Measurements from ENCODE around the gene WNT10A. TPM values are rescaled to one million over a fixed set of nuclear protein-coding genes. Genes with fewer than 3 reads are reported as not detected.

Gene WNT10A
- polyA plus RNA-seq, 1 of the 3 experiments (the other 2 are of a cell fraction) = 0.02 TPM

GRCh38 chr2:218863021-218863520 lies 17.6 kb upstream of the WNT10A start:
- H3K79me2 ChIP-seq (ENCODE audit: insufficient read depth) = no peaks in the 10 kb centered on the region
- CTCF ChIA-PET = interaction anchor here (0.8 to 16.1 kb wide), 5 partner anchors 10 to 153 kb away, joined by 3 to 249 read pairs (median 11); partner anchors contain the start of gene WNT10A
- no peak for DNase-seq
- POLR2A ChIA-PET = no interaction called here
- H4K20me1 ChIP-seq (ENCODE audit: insufficient read depth) = no peaks in the 10 kb centered on the region
- no peaks in the 10 kb centered on the region for H3K9me3 ChIP-seq
- H3K4me2 ChIP-seq = no peak overlapping the region
- peaks cover 40% of the 10 kb centered on the region for H3K27me3 ChIP-seq (ENCODE audit: insufficient read depth)
- H2AFZ ChIP-seq (ENCODE audit: low read depth) = no peak overlapping the region
- WGBS (ENCODE audit: low lambda C conversion rate) = 66% methylated on average over 3 of the region's 3 CpGs
- H3K4me1 ChIP-seq (ENCODE audit: control insufficient read depth in 1 of 2, insufficient read depth in 2 of 2, low read depth in 1 of 2, low read length in 1 of 2) = peaks cover 7 to 53% of the 10 kb centered on the region in 2 experiments; a peak in 1 of 4 replicates
- no peaks in the 10 kb centered on the region for H3F3A ChIP-seq (replicated peaks; ENCODE audit: insufficient read depth)
- no peak overlapping the region for H3K9ac ChIP-seq
- no peaks in the 10 kb centered on the region for H3K9me2 ChIP-seq
- H3K27ac ChIP-seq (ENCODE audit: low read depth in 2 of 2, low read length in 1 of 2) = no peak overlapping the region
- no peaks in the 10 kb centered on the region for H3K36me3 ChIP-seq (replicated peaks in 1 of 2; ENCODE audit: control insufficient read depth in 1 of 2, insufficient read depth in 2 of 2, low read length in 1 of 2)
- TF ChIP-seq EZH2phosphoT487 (IDR thresholded peaks at IDR 0.05; ENCODE audit: borderline replicate concordance, low read depth) (no peak), RXRA (IDR thresholded peaks at IDR 0.05; ENCODE audit: borderline replicate concordance, low read depth) (no peak), USF1 (IDR thresholded peaks at IDR 0.05; ENCODE audit: borderline replicate concordance, low read depth) (no peak), TCF12 (IDR thresholded peaks at IDR 0.05) (no peak), NFIC (IDR thresholded peaks at IDR 0.05; ENCODE audit: borderline replicate concordance) (no peak)
- H3K4me3 ChIP-seq (ENCODE audit: low read depth in 2 of 2, low read length in 1 of 2) = no peak overlapping the region

GRCh38 chr2:218865396-218865795 lies 15.3 kb upstream of the WNT10A start:
- H3K27me3 ChIP-seq (ENCODE audit: insufficient read depth) = peaks cover 37% of the 10 kb centered on the region
- no peak overlapping the region for H3K9ac ChIP-seq
- H2AFZ ChIP-seq (ENCODE audit: low read depth) = no peak overlapping the region
- H3K36me3 ChIP-seq (replicated peaks in 1 of 2; ENCODE audit: control insufficient read depth in 1 of 2, insufficient read depth in 2 of 2, low read length in 1 of 2) = no peaks in the 10 kb centered on the region
- DNase-seq = peak; percentile 22
- H3K4me1 ChIP-seq (ENCODE audit: control insufficient read depth in 1 of 2, insufficient read depth in 2 of 2, low read depth in 1 of 2, low read length in 1 of 2) = peaks cover 2 to 35% of the 10 kb centered on the region in 2 experiments; a peak in 1 of 4 replicates
- H3K4me3 ChIP-seq (ENCODE audit: low read depth in 2 of 2, low read length in 1 of 2) = no peak overlapping the region
- H3K79me2 ChIP-seq (ENCODE audit: insufficient read depth) = no peaks in the 10 kb centered on the region
- ChIA-PET POLR2A (no interaction called here), CTCF (interaction anchor here (1.0 to 16.1 kb wide), 5 partner anchors 11 to 289 kb away, joined by 3 to 249 read pairs (median 5); partner anchors contain the start of gene WNT10A)
- H3F3A ChIP-seq (replicated peaks; ENCODE audit: insufficient read depth) = no peaks in the 10 kb centered on the region
- WGBS (ENCODE audit: low lambda C conversion rate) = 93% methylated on average over 3 of the region's 4 CpGs
- no peak for TF ChIP-seq RAD21 (IDR thresholded peaks at IDR 0.05; ENCODE audit: low read length)
- no peak for TF ChIP-seq TAF1 (IDR thresholded peaks at IDR 0.05; ENCODE audit: borderline replicate concordance, low read depth, low read length)
- no peak for TF ChIP-seq FOXJ3 (CRISPR knock-in tag; IDR thresholded peaks at IDR 0.05)
- TF ChIP-seq SMC3 (IDR thresholded peaks at IDR 0.05; ENCODE audit: low read depth, low read length) = no peak
- no peak overlapping the region; a peak in 1 of 4 replicates for H3K27ac ChIP-seq (ENCODE audit: low read depth in 2 of 2, low read length in 1 of 2)
- H4K20me1 ChIP-seq (ENCODE audit: insufficient read depth) = no peaks in the 10 kb centered on the region
- no peaks in the 10 kb centered on the region for H3K9me3 ChIP-seq
- no peaks in the 10 kb centered on the region for H3K9me2 ChIP-seq
- no peak overlapping the region for H3K4me2 ChIP-seq

- H4K20me1 ChIP-seq (ENCODE audit: insufficient read depth) = no peaks in the 10 kb centered on the region
- no peaks in the 10 kb centered on the region for H3F3A ChIP-seq (replicated peaks; ENCODE audit: insufficient read depth)
- 24% methylated on average over 2 of the region's 6 CpGs for WGBS (ENCODE audit: low lambda C conversion rate)
- no peak overlapping the region for H3K9ac ChIP-seq
- H3K4me3 ChIP-seq (ENCODE audit: low read depth in 2 of 2, low read length in 1 of 2) = no peak overlapping the region
- H3K27me3 ChIP-seq (ENCODE audit: insufficient read depth) = peaks cover 31% of the 10 kb centered on the region; the same call in 1 of the 2 replicates
- H3K27ac ChIP-seq (ENCODE audit: low read depth in 2 of 2, low read length in 1 of 2) = no peak overlapping the region
- H3K9me2 ChIP-seq = no peaks in the 10 kb centered on the region
- H2AFZ ChIP-seq (ENCODE audit: low read depth) = no peak overlapping the region
- no peaks in the 10 kb centered on the region for H3K79me2 ChIP-seq (ENCODE audit: insufficient read depth)
- H3K36me3 ChIP-seq (replicated peaks in 1 of 2; ENCODE audit: control insufficient read depth in 1 of 2, insufficient read depth in 2 of 2, low read length in 1 of 2) = no peaks in the 10 kb centered on the region
- POLR2A ChIA-PET = no interaction called here
- TF ChIP-seq SMC3 (IDR thresholded peaks at IDR 0.05; ENCODE audit: low read depth, low read length) (no peak), FOXJ3 (CRISPR knock-in tag; IDR thresholded peaks at IDR 0.05) (no peak), EZH2phosphoT487 (IDR thresholded peaks at IDR 0.05; ENCODE audit: borderline replicate concordance, low read depth) (no peak)
- H3K4me2 ChIP-seq = no peak overlapping the region
- no peak for DNase-seq
- CTCF ChIA-PET = interaction anchor here (8.5 to 16.1 kb wide), 2 partner anchors 11 to 32 kb away, joined by 77 to 249 read pairs; partner anchors contain the start of gene WNT10A
- no peaks in the 10 kb centered on the region for H3K9me3 ChIP-seq
- peaks cover 0 to 33% of the 10 kb centered on the region in 2 experiments; a peak in 1 of 4 replicates for H3K4me1 ChIP-seq (ENCODE audit: control insufficient read depth in 1 of 2, insufficient read depth in 2 of 2, low read depth in 1 of 2, low read length in 1 of 2)
Observed at GRCh38 chr2:218865999-218866398, 14.7 kb upstream of the WNT10A start.

Data from SK-N-SH (cell line).